OCI-LY3 (cell line): ENCODE data around the gene C16orf74.

Experiments
- CTCF ChIP-seq: fragments of 200-600, 300-600 bp; sonication (generic); IDR thresholded peaks from 2 replicates; pipeline ENCODE4 v1.5.1; 2014; ENCODE audit warnings: antibody characterized with exemption, low read length, low read depth
- EZH2phosphoT487 ChIP-seq: fragments of 200-600 bp; shearing (Covaris generic); IDR thresholded peaks from 2 replicates; pipeline ENCODE4 v1.6.1; 2018; ENCODE audit warnings: antibody characterized with exemption, mixed run types, low read depth

GRCh38 chr16:85658504-85659326, 92.2 kb downstream of the C16orf74 start:
- TF ChIP-seq CTCF (no peak), EZH2phosphoT487 (no peak)
